C4-2B (cell line): ENCODE measurements around the gene DSG1.

Experiments used
- ZFX ChIP-seq: fragments of 450-650 bp; IDR thresholded peaks from 2 replicates; pipeline ENCODE4 v1.6.1; 2017
- TF ChIP-seq, protein P1 (sequence below): fragments of 450-650 bp; conservative IDR thresholded peaks from 2 replicates; pipeline ENCODE4 v1.5.1; 2017; ENCODE audit warnings: mild to moderate bottlenecking

DNA sequence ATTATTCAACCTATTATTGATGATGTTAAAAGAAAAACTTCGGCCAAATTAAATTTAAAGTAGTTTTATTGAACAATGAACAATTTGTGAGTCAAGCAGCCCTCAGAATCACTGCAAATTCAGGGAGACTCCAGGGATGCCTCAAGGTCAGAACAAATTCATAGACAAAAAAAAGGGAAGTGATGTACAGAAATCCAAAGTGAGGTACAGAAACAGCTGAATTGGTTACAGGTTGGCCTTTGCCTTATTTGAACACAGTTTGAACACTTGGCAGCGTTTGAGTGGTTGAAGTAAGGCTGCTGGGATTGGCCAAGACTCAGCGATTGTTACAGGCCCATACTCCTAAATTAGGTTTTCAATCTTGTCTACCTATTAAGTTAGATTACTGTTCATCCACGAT, 47.4 kb upstream of the DSG1 start:
- TF ChIP-seq, protein P1, sequence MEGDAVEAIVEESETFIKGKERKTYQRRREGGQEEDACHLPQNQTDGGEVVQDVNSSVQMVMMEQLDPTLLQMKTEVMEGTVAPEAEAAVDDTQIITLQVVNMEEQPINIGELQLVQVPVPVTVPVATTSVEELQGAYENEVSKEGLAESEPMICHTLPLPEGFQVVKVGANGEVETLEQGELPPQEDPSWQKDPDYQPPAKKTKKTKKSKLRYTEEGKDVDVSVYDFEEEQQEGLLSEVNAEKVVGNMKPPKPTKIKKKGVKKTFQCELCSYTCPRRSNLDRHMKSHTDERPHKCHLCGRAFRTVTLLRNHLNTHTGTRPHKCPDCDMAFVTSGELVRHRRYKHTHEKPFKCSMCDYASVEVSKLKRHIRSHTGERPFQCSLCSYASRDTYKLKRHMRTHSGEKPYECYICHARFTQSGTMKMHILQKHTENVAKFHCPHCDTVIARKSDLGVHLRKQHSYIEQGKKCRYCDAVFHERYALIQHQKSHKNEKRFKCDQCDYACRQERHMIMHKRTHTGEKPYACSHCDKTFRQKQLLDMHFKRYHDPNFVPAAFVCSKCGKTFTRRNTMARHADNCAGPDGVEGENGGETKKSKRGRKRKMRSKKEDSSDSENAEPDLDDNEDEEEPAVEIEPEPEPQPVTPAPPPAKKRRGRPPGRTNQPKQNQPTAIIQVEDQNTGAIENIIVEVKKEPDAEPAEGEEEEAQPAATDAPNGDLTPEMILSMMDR = no peak
- no peak for TF ChIP-seq ZFX
